ENCODE measurements around the gene KCNK13. TPM values are rescaled to one million over a fixed set of nuclear protein-coding genes. Genes with fewer than 3 reads are reported as not detected.

The KCNK13 gene
- total and polyA plus RNA-seq, 2 of the 13 experiments (the other 11 are each of a cell fraction or from before 2014, with no cell fraction given): 0.08 to 0.29 TPM

DNA sequence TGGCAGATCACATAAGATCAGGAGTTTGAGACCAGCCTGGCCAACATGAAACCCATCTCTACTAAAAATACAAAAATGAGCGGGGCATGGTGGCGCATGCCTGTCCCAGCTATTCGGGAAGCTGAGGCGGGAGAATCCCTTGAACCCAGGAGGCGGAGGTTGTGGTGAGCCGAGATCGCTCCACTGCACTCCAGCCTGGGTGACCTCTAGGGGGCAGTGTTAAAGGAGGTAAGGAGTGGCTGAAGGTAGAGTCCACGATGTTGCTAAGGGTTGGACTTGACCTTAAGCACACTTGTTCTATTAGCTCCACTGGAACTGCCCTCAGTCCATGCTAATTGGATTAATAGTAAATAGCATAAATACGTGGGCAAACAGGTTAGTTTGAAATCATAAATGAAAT, 132.1 kb downstream of the KCNK13 start:
- no peak overlapping the region for H3K27ac ChIP-seq (ENCODE audit: extremely low read length, insufficient read depth, low read length)
- peak; percentile 4 for DNase-seq (ENCODE audit: low spot score)
- peak; percentile 46; the same call in 1 of the 3 replicates for ATAC-seq
- H3K4me2 ChIP-seq (ENCODE audit: low read depth, low read length): no peak overlapping the region
- no peaks in the 10 kb centered on the region for H3K9me3 ChIP-seq (ENCODE audit: low read length)
- no peak overlapping the region for H2AFZ ChIP-seq (ENCODE audit: low read length)
- H3K27me3 ChIP-seq (ENCODE audit: control insufficient read depth in 1 of 2, insufficient read depth in 2 of 2, low read length in 2 of 2): peaks cover 2 to 9% of the 10 kb centered on the region in 2 experiments; a peak in 3 of 5 replicates
- TF ChIP-seq, protein P1, sequence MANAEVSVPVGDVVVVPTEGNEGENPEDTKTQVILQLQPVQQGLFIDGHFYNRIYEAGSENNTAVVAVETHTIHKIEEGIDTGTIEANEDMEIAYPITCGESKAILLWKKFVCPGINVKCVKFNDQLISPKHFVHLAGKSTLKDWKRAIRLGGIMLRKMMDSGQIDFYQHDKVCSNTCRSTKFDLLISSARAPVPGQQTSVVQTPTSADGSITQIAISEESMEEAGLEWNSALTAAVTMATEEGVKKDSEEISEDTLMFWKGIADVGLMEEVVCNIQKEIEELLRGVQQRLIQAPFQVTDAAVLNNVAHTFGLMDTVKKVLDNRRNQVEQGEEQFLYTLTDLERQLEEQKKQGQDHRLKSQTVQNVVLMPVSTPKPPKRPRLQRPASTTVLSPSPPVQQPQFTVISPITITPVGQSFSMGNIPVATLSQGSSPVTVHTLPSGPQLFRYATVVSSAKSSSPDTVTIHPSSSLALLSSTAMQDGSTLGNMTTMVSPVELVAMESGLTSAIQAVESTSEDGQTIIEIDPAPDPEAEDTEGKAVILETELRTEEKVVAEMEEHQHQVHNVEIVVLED (CRISPR knock-in tag; IDR thresholded peaks at IDR 0.05; ENCODE audit: borderline replicate concordance): no peak
- TF ChIP-seq NR2C2 (CRISPR knock-in tag; IDR thresholded peaks at IDR 0.05; ENCODE audit: borderline replicate concordance) (no peak), ZNF235 (CRISPR knock-in tag; IDR thresholded peaks at IDR 0.05; ENCODE audit: borderline replicate concordance) (no peak), SAP130 (CRISPR knock-in tag; IDR thresholded peaks at IDR 0.05; ENCODE audit: low read depth) (no peak)
- TF ChIP-seq, protein P2, sequence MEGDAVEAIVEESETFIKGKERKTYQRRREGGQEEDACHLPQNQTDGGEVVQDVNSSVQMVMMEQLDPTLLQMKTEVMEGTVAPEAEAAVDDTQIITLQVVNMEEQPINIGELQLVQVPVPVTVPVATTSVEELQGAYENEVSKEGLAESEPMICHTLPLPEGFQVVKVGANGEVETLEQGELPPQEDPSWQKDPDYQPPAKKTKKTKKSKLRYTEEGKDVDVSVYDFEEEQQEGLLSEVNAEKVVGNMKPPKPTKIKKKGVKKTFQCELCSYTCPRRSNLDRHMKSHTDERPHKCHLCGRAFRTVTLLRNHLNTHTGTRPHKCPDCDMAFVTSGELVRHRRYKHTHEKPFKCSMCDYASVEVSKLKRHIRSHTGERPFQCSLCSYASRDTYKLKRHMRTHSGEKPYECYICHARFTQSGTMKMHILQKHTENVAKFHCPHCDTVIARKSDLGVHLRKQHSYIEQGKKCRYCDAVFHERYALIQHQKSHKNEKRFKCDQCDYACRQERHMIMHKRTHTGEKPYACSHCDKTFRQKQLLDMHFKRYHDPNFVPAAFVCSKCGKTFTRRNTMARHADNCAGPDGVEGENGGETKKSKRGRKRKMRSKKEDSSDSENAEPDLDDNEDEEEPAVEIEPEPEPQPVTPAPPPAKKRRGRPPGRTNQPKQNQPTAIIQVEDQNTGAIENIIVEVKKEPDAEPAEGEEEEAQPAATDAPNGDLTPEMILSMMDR (CRISPR knock-in tag; IDR thresholded peaks at IDR 0.05): peak; percentile 50
- intact Hi-C loops (cut with micrococcal nuclease; ENCODE audit: unreplicated experiment): loop anchor here (10.0 kb wide), 1 partner anchor 571 kb away; no protein-coding TSS in a partner anchor
- no peaks in the 10 kb centered on the region for H3K79me2 ChIP-seq (ENCODE audit: insufficient read depth, low read length)
- no TSS peak for BruUV-seq (replicated peaks)
- H3K36me3 ChIP-seq (replicated peaks in 1 of 2; ENCODE audit: control insufficient read depth in 1 of 2, insufficient read depth in 2 of 2, low read length in 2 of 2): no peaks in the 10 kb centered on the region
- POLR2A ChIA-PET: no interaction called here
- FAIRE-seq: no peak
- in situ Hi-C loops (cut with HindIII; ENCODE audit: extremely low pct_ligation_motif_present, low pct_unique_long_range_greater_than_20kb): no loop called here
- H3K9ac ChIP-seq (ENCODE audit: insufficient read depth, low read depth, low read length): no peak overlapping the region
- no peaks in the 10 kb centered on the region for H4K20me1 ChIP-seq (ENCODE audit: insufficient read depth, low read length)
- H3K4me3 ChIP-seq (replicated peaks in 1 of 3; ENCODE audit: insufficient read depth in 1 of 3, low read depth in 2 of 3, low read length in 3 of 3): no peak overlapping the region
- CTCF ChIA-PET (ENCODE audit: low intra/inter-chr PET ratio, low total read pairs): no interaction called here
- WGBS (ENCODE audit: low lambda C conversion rate): 54% methylated on average over 9 of the region's 9 CpGs
- no peaks in the 10 kb centered on the region for H3K4me1 ChIP-seq (ENCODE audit: insufficient read depth, low read length)

Data from HepG2 (cell line).